ENCODE measurements around the gene CD200. TPM values are rescaled to one million over a fixed set of nuclear protein-coding genes. Genes with fewer than 3 reads are reported as not detected.
A peak's percentile ranks its signal among the peaks of the same experiment; 100 is the strongest.

Gene CD200
- total and polyA plus RNA-seq, 10 of the 15 experiments (the other 5 are each of a cell fraction or from before 2014, with no cell fraction given): 21.2 to 84.3 (median 33.2) TPM

- in situ Hi-C loops (cut with MboI): no loop called here
- ATAC-seq: peak; percentile 84
- POLR2A ChIA-PET: interaction anchor here (0.6 to 3.4 kb wide), 5 partner anchors 12 to 161 kb away, joined by 3 to 29 read pairs (median 6); partner anchors contain the start of gene CD200
- Histone ChIP-seq H3K4me3 (no peak overlapping the region), H3K9ac (ENCODE audit: control insufficient read depth, insufficient read depth, low read length) (no peak overlapping the region), H3K4me1 (ENCODE audit: control insufficient read depth, insufficient read depth, low read length) (peaks cover 18% of the 10 kb centered on the region), H3K4me2 (ENCODE audit: control insufficient read depth, insufficient read depth) (peak overlapping the region; percentile 65), H3K79me2 (ENCODE audit: control insufficient read depth, insufficient read depth, low read length) (peaks cover 27% of the 10 kb centered on the region), H3K27me3 (replicated peaks in 1 of 2; ENCODE audit: control insufficient read depth in 2 of 2, insufficient read depth in 2 of 2, low read length in 1 of 2) (no peaks in the 10 kb centered on the region), H4K20me1 (ENCODE audit: control insufficient read depth, insufficient read depth) (no peaks in the 10 kb centered on the region), H2AFZ (ENCODE audit: control insufficient read depth, low read depth, low read length) (no peak overlapping the region), H3K27ac (ENCODE audit: control insufficient read depth, insufficient read depth) (peak overlapping the region; percentile 65; the same call in 1 of the 2 replicates), H3K36me3 (ENCODE audit: control insufficient read depth in 2 of 2, insufficient read depth in 2 of 2, low read length in 1 of 2) (peaks cover 4 to 27% of the 10 kb centered on the region in 2 experiments), H3K9me3 (replicated peaks; ENCODE audit: control insufficient read depth, insufficient read depth, low read length) (peaks cover 2% of the 10 kb centered on the region; the same call in 1 of the 3 replicates)
- CTCF ChIA-PET: interaction anchor here (1.0 to 2.5 kb wide), 6 partner anchors 13 to 109 kb away, joined by 3 to 11 read pairs (median 4); partner anchors contain the start of gene CD200
- RAD21 ChIA-PET (ENCODE audit: unreplicated experiment): interaction anchor here (0.8 to 1.8 kb wide), 13 partner anchors 8 to 235 kb away, joined by 3 to 14 read pairs (median 4); partner anchors contain the start of genes BTLA and GCSAM
- no peak for DNase-seq (ENCODE audit: low read depth, low spot score)
- WGBS (ENCODE audit: insufficient coverage, insufficient replicate concordance, low lambda C conversion rate, missing lambda C conversion rate): 2% methylated on average over 3 of the region's 3 CpGs
- FAIRE-seq: no peak
- intact Hi-C loops (cut with micrococcal nuclease; ENCODE audit: unreplicated experiment): no loop called here
- no TSS peak for BruUV-seq (replicated peaks)
- SMC1A ChIA-PET (ENCODE audit: uncharacterized antibody, unreplicated experiment): interaction anchor here (0.7 to 3.1 kb wide), 17 partner anchors 9 to 232 kb away, joined by 3 to 24 read pairs (median 3); partner anchors contain the start of genes BTLA and CD200
- TF ChIP-seq, protein P1, sequence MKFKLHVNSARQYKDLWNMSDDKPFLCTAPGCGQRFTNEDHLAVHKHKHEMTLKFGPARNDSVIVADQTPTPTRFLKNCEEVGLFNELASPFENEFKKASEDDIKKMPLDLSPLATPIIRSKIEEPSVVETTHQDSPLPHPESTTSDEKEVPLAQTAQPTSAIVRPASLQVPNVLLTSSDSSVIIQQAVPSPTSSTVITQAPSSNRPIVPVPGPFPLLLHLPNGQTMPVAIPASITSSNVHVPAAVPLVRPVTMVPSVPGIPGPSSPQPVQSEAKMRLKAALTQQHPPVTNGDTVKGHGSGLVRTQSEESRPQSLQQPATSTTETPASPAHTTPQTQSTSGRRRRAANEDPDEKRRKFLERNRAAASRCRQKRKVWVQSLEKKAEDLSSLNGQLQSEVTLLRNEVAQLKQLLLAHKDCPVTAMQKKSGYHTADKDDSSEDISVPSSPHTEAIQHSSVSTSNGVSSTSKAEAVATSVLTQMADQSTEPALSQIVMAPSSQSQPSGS (IDR thresholded peaks at IDR 0.05; ENCODE audit: low read length): peak; percentile 23; the same call in 1 of the 2 replicates
- TF ChIP-seq, protein P2, sequence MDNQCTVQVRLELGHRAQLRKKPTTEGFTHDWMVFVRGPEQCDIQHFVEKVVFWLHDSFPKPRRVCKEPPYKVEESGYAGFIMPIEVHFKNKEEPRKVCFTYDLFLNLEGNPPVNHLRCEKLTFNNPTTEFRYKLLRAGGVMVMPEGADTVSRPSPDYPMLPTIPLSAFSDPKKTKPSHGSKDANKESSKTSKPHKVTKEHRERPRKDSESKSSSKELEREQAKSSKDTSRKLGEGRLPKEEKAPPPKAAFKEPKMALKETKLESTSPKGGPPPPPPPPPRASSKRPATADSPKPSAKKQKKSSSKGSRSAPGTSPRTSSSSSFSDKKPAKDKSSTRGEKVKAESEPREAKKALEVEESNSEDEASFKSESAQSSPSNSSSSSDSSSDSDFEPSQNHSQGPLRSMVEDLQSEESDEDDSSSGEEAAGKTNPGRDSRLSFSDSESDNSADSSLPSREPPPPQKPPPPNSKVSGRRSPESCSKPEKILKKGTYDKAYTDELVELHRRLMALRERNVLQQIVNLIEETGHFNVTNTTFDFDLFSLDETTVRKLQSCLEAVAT (IDR thresholded peaks at IDR 0.05): peak; percentile 99
- TF ChIP-seq SIN3A (IDR thresholded peaks at IDR 0.05; ENCODE audit: low read depth, low read length) (no peak), RBBP5 (conservative IDR thresholded peaks at IDR 0.05) (no peak), IRF4 (IDR thresholded peaks at IDR 0.05; ENCODE audit: low read depth, low read length) (no peak), SMAD5 (IDR thresholded peaks at IDR 0.05; ENCODE audit: low read depth) (peak; percentile 36; the same call in 1 of the 2 replicates), RAD51 (IDR thresholded peaks at IDR 0.05) (0 out of 2 replicates have a peak, but pooled peaks have one; percentile 10), SPI1 (IDR thresholded peaks at IDR 0.05; ENCODE audit: borderline replicate concordance, insufficient read depth, low read depth, low read length) (no peak), IKZF2 (IDR thresholded peaks at IDR 0.05) (peak in 1 of 2 experiments; percentile 76; a peak in 3 of 4 replicates), BCL11A (IDR thresholded peaks at IDR 0.05; ENCODE audit: low read depth, low read length) (no peak), IKZF1 (conservative IDR thresholded peaks at IDR 0.05) (peak; percentile 71), WRNIP1 (IDR thresholded peaks at IDR 0.05; ENCODE audit: borderline replicate concordance, low read depth, low read length) (no peak), EP300 (IDR thresholded peaks at IDR 0.05; ENCODE audit: borderline replicate concordance in 1 of 2, control insufficient read depth in 1 of 2, low read depth in 2 of 2, low read length in 2 of 2) (peak; percentile 20 to 31; a peak in 1 of 4 replicates), YBX1 (IDR thresholded peaks at IDR 0.05) (no peak), TARDBP (IDR thresholded peaks at IDR 0.05; ENCODE audit: borderline replicate concordance) (no peak)
- TF ChIP-seq, protein P3, sequence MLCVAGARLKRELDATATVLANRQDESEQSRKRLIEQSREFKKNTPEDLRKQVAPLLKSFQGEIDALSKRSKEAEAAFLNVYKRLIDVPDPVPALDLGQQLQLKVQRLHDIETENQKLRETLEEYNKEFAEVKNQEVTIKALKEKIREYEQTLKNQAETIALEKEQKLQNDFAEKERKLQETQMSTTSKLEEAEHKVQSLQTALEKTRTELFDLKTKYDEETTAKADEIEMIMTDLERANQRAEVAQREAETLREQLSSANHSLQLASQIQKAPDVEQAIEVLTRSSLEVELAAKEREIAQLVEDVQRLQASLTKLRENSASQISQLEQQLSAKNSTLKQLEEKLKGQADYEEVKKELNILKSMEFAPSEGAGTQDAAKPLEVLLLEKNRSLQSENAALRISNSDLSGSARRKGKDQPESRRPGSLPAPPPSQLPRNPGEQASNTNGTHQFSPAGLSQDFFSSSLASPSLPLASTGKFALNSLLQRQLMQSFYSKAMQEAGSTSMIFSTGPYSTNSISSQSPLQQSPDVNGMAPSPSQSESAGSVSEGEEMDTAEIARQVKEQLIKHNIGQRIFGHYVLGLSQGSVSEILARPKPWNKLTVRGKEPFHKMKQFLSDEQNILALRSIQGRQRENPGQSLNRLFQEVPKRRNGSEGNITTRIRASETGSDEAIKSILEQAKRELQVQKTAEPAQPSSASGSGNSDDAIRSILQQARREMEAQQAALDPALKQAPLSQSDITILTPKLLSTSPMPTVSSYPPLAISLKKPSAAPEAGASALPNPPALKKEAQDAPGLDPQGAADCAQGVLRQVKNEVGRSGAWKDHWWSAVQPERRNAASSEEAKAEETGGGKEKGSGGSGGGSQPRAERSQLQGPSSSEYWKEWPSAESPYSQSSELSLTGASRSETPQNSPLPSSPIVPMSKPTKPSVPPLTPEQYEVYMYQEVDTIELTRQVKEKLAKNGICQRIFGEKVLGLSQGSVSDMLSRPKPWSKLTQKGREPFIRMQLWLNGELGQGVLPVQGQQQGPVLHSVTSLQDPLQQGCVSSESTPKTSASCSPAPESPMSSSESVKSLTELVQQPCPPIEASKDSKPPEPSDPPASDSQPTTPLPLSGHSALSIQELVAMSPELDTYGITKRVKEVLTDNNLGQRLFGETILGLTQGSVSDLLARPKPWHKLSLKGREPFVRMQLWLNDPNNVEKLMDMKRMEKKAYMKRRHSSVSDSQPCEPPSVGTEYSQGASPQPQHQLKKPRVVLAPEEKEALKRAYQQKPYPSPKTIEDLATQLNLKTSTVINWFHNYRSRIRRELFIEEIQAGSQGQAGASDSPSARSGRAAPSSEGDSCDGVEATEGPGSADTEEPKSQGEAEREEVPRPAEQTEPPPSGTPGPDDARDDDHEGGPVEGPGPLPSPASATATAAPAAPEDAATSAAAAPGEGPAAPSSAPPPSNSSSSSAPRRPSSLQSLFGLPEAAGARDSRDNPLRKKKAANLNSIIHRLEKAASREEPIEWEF (IDR thresholded peaks at IDR 0.05; ENCODE audit: insufficient replicate concordance, low read depth, low read length): peak; percentile 52
These were observed 13.7 kb downstream of the CD200 start for GRCh38 chr3:112346491-112347122.

All from GM12878 (cell line).